ENCODE measurements around the gene SLC2A6.

Gene SLC2A6

GRCh38 chr9:133495327-133496293 lies 16.7 kb upstream of the SLC2A6 start:
- DNase-seq, result no peak

- DNase-seq, result no peak
These were observed 15.9 kb upstream of the SLC2A6 start for GRCh38 chr9:133494636-133495326.

DNA sequence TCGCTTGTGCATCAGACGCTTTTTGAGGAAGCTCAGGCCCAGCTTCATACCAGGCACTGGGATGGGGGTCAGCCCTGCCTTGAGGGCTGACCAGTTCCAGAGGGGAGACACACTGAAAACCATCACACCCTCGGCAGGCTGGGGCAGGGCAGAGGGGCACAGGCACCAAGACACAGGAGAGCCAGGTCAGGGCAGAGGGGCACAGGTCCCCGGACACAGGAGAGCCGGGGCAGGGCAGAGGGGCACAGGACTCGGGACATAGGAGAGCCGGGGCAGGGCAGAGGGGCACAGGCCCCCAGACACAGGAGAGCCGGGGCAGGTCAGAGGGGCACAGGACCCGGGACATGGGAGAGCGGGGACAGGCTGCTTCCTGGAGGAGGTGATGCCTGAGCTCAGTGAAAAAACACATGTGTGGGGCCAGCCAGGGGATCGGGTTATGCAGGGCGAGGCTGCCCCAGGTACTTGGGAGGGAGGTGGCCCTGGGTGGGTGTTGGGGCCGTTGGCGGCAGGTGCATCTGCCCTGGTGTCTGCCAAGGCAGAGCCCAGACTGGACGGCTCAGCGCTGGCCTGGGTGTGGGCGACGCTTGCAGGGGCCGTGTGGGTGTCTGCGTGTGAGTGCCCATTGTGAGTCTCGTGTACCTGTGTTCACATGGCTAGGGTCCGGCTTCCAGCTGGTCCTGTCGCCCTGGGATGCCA lies 15.1 kb upstream of the SLC2A6 start:
- DNase-seq, result no peak

GRCh38 chr9:133493428-133493827 lies 14.5 kb upstream of the SLC2A6 start:
- no peak for DNase-seq

GRCh38 chr9:133492061-133493021 lies 13.4 kb upstream of the SLC2A6 start:
- no peak for DNase-seq

DNA sequence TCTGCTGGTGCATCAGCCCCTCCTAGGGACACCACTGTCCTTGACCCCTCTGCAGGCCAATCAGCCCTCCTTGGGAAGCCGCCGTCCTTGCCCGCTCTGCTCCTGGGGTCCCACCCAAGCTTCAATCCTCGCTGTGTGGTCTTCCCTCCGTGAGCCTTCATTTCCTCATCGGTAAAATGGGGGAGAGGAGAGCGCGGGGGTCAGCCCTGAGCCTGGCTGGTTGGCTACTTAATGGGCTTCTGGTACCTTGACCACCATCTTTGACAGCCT lies 12.7 kb upstream of the SLC2A6 start:
- DNase-seq, result no peak

- no peak for DNase-seq
These were observed 12.2 kb upstream of the SLC2A6 start for GRCh38 chr9:133490865-133491655.

- no peak for DNase-seq
These were observed 11.3 kb upstream of the SLC2A6 start for GRCh38 chr9:133490201-133490681.

GRCh38 chr9:133489253-133490190 lies 10.6 kb upstream of the SLC2A6 start:
- DNase-seq, result no peak

DNA sequence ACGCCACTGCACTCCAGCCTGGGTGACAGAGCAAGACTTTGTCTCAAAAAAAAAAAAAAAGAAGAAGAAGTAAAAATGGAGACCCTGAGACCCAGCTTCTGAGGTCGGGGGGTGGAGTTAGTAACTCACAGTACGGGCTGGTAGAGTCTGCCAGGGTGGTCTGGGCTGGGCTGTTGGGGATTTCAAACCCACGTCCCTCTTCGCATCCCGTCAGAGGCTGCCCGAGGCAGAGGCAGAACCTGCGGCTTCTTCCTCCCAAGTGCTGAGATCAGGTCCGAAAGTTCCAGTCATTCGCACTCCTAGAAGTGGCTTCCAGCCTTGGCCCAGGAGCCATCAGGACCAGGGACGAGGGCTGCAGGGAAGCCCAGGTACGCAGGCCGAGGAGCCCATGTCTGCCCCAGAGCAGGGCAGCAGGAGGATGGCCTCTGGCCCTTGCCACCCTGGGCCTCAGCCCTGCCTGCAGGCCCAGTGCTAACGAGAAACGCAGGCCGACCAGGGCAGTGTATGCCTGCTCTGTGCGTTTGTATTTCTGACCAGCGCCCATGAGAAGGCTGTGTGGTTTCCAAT lies 9.9 kb upstream of the SLC2A6 start:
- no peak for DNase-seq

GRCh38 chr9:133487331-133487725 lies 8.4 kb upstream of the SLC2A6 start:
- DNase-seq, result no peak

DNA sequence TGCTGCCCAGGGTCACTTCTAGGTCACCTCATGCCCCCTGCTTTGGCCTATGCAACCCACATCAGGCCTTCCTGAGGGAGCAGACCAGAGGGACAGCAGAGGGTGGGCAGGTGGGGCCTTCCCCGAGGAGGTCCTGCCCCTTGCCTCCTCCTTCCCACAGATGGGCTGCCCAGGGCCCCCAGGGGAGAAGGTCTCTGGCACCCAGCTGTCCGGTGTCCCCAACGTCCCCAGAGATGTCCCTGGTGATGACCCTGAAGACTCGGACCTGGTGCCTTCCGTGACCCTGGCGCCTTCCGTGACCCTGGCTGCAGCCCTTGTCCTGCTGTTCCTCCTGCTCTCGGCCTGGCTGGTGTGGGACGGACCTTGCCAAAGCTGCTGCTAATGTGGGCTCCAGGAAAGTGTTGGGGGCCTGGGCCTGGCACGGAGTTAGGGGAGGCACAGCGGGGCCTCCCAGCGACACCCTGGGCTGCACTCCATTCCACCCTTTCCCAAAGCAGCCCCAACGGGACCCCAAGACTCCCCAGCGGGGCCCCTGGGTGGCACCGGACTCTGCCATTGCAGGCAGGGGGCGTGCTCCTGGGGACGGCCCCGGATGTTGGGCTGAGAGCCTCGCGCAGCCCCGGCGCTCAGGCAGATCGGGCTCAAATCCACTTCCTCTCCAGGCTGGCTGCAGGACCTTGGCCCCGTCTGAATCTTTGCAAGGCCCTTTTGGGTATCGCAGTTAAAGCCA lies 6.8 kb upstream of the SLC2A6 start:
- DNase-seq, result no peak

- no peak for DNase-seq
These were observed 6.0 kb upstream of the SLC2A6 start for GRCh38 chr9:133484671-133485437.

- no peak for DNase-seq
These were observed 4.7 kb upstream of the SLC2A6 start for GRCh38 chr9:133483611-133484010.

- DNase-seq, result no peak
These were observed 678 bp downstream of the SLC2A6 start for GRCh38 chr9:133477992-133478850.

DNA sequence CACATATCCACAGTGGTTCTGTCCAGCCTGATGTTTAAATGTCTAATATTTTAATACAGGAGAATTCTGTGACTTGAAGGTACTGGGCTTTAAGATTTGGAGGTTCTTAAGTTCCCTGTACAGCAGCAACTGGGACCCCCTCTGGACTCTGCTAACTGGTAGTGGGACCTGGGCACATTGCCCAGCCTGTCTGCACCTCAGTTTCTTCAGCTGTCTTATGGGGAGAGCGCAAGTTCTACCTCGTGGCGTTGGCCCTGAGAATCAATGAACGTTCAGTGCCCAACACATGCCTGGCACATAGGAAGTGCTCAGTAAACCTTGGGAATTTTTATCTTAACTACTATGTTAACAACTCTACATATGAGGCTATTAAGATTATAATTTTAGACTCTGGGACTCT lies 1.4 kb downstream of the SLC2A6 start:
- DNase-seq, result no peak

- no peak for DNase-seq
These were observed 2.0 kb downstream of the SLC2A6 start for GRCh38 chr9:133476941-133477340.
